ENCODE measurements around the gene HIBADH.

The HIBADH gene

DNA sequence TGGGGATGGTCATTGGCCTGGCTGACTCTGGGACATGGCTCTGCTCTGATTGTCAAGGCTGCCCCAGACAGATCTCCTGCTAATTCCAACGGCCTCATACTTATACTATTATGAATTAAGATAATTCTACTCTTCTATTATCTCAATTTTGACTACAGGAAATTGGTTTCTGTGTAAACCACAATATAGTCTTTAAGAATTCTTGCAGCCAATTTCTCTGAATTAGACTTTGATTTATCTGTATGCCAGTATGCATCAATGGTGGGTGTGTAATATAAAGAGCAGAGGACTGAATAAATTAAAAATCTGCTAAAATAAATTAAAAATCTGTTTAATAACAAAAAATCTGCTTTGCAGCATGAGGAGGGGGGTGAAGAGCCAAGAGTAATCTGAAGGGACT lies 27.0 kb downstream of the HIBADH start:
- no peak for DNase-seq (ENCODE audit: low read depth)

DNA sequence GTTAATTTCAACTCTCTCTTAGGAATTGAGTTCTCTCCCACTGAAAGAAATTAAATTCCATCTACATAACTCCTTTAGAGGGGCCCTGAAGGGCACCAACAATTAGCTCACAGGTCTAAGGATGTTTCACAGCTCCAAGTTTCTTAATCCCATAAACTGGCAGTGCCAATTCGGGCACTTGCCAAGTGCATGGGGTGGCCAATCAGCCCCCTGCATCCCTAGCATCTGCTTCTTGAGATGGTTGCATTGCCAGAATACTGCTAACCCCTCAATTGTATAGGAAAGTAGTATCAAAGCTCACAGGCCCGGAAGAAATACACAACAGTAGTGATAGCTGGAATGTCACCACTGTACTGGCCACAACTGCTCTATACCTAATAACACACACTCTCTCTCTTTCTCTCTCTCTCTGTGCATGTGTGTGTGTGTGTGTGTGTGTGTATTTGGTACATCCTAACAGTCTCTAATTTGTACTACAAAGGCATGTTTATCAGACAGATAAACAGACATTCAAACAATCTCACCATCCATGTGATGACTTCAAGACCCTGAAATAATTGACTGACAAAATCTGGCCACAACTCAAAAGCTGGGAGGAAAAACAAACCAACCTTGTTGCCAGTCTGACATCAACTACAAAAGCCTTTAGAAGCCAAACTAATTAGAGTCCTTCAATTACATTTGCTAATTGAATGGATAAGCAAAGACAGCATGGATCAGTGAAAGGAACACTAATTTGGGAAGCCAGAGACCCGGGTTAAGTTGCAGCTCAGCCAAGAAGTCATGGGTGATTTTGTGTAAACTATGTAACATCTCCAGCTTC lies 27.8 kb downstream of the HIBADH start:
- DNase-seq (ENCODE audit: low read depth): no peak

GRCh38 chr7:27633062-27633461 lies 29.6 kb downstream of the HIBADH start:
- DNase-seq (ENCODE audit: low read depth): no peak

DNA sequence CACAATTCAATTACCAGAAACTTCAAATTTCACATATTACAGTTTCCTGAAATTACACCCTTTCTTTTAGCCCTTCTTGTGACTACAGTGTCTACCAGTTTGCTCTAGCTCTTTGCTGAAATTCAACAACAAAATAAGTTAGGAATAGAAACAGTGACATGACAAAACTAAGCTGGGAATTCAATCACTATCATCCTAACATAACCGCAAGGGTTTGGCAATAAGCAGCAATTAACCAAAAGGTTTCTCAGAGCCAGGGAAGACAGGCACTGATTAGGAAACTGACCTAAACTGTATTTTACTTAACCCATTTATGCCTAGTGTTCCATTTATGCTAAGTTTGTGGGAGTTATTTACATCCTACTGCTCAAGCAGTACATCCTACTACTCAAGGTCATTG lies 31.3 kb downstream of the HIBADH start:
- no peak for DNase-seq (ENCODE audit: low read depth)

GRCh38 chr7:27627146-27627545 lies 35.5 kb downstream of the HIBADH start:
- DNase-seq (ENCODE audit: low read depth): no peak

GRCh38 chr7:27619492-27619891 lies 43.2 kb downstream of the HIBADH start:
- DNase-seq (ENCODE audit: low read depth): no peak

GRCh38 chr7:27617651-27618381 lies 44.9 kb downstream of the HIBADH start:
- no peak for DNase-seq (ENCODE audit: low read depth)

- DNase-seq (ENCODE audit: low read depth): no peak
Observed at GRCh38 chr7:27616914-27617548, 45.7 kb downstream of the HIBADH start.

GRCh38 chr7:27616186-27616491 lies 46.5 kb downstream of the HIBADH start:
- DNase-seq (ENCODE audit: low read depth): no peak

- no peak for DNase-seq (ENCODE audit: low read depth)
Observed at GRCh38 chr7:27615420-27616185, 47.1 kb downstream of the HIBADH start.

DNA sequence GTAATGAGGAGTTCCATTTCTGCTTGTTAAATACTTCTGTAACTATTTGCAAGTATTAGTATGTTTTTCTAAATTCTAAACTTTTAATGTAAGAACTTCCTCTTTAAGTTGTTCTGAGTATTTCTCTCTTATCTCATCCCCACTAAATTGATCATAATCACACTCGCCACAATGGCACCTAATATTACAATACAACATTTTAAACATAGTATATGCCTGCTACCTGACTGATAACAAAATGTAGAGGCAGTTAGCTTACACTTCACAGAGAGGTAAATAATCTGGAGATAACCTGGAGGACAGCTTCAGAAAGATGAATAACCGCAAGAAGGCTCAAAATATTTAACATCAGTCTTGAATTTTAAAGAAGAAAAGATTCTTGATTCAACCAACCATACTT lies 48.6 kb downstream of the HIBADH start:
- no peak for DNase-seq (ENCODE audit: low read depth)

DNA sequence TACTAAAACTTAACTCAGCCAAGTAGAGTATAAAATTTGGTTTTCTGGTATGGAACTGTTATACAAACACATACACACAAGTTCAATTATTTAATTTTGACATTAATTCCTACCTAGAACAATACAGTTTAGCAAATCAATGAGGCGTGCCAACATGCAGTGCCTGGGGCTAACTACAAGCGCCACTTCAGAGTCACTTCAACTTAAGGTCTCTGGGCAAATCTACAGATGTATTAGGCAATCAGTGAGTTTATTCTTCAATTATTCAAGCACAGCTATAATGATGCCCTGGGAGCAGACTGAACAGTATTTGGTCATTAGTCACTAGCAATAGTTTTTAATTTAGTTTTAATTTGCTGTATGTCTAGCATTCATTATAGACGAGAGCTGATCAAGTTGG lies 51.6 kb downstream of the HIBADH start:
- DNase-seq (ENCODE audit: low read depth): no peak

DNA sequence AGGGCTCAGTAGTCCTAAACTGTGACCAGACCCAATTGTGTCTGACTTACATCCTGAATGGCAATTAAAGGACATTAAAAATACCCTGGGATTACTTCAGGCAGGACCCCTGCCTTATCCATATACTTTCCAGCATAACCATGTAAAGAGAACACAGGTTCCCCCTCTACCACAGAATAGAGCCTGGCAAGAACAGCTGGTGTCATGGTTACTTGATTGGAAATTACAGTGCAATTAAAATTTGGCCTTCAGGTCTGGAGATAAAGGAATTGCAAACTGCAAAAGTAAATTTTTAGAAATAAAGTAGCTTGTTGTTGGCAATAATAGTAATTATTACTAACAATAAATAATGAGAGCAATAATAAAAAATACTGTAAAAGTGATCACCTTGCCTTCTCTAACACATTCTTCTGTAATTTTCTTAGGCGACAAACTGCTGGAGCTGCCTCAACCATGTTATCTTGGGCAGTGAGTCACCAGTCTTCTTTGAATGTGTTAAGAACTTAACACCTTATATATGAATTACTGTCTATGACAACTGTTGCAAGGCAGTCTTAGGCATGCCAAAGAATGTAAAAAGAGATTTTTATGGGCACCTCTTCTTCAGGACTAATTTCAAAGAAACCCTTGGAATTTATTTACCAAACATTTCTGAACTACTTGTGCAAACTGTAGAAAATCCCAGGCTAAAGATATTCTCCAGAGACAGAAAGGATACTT lies 53.7 kb downstream of the HIBADH start:
- DNase-seq (ENCODE audit: low read depth): no peak

DNA sequence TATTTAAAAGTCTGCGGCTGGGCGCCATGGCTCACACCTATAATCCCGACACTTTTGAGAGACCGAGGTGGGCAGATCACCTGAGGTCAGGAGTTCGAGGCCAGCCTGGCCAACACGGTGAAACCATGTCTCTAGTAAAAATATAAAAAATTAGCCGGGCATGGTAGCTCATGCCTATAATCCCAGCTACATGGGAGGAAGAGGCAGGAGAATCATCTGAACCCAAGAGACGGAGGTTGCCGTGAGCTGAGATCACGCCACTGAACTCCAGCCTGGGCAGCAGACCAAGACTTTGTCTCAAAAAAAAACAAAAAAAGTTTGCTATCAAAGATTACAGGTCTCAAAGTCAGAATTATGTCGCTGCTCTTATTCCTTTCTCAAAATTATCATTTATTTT lies 55.5 kb downstream of the HIBADH start:
- no peak for DNase-seq (ENCODE audit: low read depth)

DNA sequence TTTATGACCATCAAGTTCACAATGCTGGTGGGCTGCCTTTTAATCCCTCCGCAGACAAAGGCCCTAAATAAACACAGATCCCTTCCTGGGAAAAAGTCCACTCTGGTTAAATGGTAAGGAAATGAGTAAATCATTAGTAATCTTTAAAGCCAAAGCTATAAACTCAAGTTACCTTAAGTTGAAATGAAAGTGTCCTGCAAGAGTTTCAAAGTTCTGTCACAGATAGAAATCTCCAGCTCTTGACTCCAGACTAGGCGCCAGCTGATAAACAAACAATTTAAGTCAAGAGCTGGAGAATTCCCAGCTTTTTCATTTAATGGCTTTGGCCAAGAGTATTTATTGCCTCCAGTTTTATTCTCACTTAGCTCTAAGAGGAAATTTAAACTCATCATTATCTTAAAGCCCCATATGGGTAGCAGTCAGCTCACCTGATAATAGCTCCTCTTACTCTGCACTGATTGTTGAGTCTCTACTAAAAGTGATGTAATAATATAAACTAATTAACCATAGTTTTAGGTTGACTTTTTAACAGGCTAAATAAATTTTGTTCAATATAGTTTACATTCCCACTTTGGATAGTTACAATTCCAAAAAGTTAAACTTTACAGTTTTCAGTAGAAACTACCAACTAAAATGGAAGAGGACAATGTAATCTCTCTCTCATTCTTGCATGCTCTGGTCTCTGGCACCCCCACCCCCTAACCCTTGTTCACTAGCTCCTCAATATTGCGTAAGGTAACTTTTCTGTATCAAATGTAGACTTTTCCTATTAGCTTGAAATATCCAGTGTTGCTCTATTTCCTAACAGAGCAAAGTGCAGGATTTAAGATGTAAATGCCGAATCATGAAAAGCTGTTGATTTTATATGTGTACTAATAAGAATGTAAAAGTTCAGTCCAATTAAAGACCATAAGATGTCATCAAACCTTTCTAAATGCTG lies 56.1 kb downstream of the HIBADH start:
- no peak for DNase-seq (ENCODE audit: low read depth)

DNA sequence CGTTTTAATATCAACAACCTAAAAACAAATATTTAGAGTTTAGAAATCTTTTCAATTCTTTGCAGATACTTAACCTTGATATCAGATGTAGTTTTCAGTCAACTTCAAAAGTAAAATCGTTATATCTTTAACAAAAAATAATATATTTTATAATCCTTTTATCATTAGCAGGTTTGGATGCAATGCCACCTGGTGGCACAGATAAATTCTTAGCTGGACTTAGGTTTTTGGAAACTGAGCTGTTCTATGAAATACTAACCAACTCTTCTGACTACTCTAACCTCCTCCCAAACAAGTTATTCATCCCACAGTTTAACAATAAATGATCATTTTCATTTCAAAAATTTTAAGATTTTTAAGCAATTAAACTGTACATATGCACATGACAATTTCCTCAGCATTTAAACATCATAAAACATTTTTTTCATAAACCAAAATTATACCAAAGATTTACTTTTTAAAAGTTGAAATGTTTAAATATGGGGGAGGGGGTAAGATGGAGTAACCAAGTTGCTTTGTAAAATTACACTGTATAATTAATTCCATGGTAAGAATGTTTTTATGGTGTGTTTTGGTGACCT lies 56.9 kb downstream of the HIBADH start:
- DNase-seq (ENCODE audit: low read depth): no peak

- DNase-seq (ENCODE audit: low read depth): no peak
Observed at GRCh38 chr7:27605283-27605682, 57.4 kb downstream of the HIBADH start.

DNA sequence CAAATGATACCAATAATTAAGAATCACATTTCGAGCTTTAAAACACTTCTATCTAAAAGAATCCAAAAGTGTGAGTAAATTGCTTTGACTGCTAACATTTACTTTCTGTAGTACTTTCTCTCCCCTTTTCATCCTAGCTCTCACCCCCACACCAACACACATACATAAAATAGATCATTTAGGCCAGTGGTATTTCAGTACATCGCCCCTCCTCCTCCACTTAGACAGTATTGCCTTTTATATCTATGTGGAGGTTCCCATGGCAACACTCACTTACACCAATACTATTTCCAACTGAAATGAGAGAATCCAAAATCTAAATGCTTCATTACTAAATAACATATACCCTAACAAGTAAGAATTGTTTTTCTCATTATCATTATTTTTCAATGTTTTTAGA lies 58.9 kb downstream of the HIBADH start:
- no peak for DNase-seq (ENCODE audit: low read depth)

- no peak for DNase-seq (ENCODE audit: low read depth)
Observed at GRCh38 chr7:27602766-27603165, 59.9 kb downstream of the HIBADH start.

- DNase-seq (ENCODE audit: low read depth): no peak
Observed at GRCh38 chr7:27601217-27601616, 61.5 kb downstream of the HIBADH start.

Data from T-helper 22 cell (primary cell).